HT1080 (cell line): ENCODE results near the gene SARDH. TPM values are rescaled to one million over a fixed set of nuclear protein-coding genes. Genes with fewer than 3 reads are reported as not detected.
"Not testable (repeated sequence)": the region's sequence is repeated elsewhere in the genome, so short reads cannot be mapped to it uniquely, and the experiment has no call there.

Experiments used
- DNase-seq: peaks from one replicate; pipeline ENCODE4 v3.0.0-alpha.2; 2015; ENCODE audit warnings: low read depth
- total RNA-seq: library from RNA; depleted of rRNA; stranded (reverse); fragments of >200 nt; shearing (Covaris generic); gene quantifications from 2 replicates; pipeline ENCODE4 v1.2.3, GENCODE V29; 2014

Gene SARDH
- total RNA-seq, 1 experiment from 2014 or later, result 0.05 TPM

DNA sequence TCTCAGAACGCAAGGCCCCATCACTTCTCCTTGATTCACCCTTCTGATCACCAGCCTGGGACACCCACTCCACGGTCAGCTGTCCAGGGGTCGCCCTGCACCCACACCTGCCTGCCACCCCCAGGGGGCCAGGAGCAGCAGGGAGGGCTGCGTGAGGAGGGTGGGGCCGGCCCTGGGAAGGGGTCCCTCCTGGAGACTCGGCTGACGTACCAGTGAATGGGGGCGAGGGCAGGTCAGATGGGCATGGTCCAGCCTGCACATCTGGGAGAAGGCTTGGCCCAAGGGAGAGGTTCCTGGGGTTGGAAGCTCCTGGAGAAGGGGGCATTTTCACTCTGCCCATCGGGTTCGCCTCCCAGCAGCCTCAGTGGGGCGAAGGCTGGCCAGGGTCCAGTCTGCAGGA is 21.8 kb upstream of the SARDH start:
- no peak for DNase-seq

DNA sequence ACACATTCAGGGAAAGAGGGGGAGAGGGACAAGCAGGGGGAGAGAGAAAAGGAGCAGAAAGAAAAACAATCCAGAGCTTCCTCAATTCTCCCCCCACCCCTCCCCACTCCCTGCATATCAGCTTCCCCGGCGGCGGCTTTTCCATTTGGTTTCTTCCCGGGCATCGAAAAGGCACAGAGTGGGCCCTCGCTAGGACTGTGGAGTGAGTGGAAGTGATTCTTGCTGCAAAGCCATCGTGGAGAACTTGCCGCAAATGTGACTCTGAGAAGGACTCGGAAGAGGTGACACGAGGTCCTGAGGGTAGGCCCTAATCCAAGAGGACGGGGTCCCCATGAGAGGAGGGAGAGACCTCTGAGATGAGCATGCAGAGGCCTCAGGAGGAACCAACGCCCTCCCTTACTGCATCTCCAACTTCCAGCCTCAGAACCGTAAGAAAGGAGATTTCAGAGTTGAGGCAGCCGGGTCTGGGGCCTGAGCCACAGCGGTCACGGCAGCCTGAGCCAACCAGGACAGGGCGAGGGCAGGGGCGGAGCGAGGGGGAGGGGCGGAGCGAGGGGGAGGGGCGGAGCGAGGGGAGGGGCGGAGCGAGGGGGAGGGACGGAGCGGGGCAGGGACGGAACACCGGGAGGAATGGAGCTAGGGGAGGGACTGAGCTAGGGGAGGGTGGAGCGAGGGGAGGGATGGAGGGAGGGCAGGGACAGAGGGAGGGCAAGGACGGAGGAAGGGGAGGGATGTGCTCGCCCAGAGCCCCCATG is 21.2 kb upstream of the SARDH start:
- no peak for DNase-seq

DNA sequence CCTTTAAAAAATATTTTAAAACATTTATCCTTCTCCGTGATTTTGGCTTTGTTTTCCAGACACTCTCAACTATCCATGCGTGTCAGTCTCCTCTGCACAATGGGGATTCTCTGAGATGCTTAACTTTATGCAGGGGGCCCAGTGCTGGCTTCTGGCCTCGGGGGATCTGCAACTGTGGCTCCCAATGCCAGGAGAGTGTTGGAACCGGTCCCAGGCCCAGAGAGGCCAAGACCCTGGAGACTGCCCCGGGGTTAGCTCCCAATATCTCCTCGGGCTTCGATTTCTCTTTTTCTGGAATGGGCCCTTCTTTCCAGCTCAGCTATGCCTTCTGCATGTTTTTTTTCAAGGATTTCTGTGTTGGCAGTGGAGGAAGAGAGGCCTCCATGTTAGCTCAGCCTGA is 20.1 kb upstream of the SARDH start:
- DNase-seq, result no peak

DNA sequence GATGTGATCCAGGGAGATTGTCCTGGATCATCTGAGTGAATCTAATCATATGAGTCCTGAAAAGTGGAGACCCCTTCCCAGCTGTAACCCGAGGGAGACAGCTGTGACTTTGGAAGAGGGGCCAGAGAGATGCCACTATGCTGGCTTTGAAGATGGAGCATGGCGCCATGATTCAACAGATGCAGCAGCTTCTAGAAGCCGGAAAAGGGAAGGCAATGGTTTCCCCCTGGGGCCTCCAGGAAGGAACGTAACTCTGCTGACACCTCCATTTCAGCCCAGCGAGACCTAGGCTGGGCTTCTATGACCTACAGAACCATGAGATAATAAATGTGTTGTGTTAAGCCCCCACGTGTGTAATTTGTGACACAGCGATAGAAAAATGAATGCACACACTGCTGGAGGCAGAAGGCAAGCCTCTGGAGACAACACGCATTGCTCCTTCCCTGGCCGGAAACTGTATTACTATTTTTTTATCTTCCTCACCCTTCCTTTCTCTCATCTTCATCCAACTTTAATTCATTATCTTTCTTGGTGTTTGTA is 16.6 kb upstream of the SARDH start:
- no peak for DNase-seq

DNA sequence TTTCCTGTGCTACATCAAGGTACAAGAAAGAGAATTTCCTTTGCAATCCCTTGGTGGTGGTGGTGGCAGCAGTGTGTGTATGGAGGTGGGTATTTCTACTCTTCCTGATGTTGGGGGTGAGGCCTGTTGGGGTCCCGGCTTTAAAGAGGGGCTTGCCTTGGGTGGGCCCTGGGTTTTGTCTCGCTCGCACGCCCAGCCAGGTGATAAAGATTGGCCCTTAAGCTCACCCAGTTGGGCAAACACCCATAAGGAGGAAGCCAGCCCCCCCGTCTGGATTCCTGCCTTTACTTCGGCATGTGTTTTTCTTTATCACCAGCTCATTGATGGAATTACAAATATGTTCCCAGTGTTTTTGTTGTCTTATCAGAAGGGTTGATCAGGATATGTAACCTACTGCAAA is 16.0 kb upstream of the SARDH start:
- DNase-seq, result no peak

DNA sequence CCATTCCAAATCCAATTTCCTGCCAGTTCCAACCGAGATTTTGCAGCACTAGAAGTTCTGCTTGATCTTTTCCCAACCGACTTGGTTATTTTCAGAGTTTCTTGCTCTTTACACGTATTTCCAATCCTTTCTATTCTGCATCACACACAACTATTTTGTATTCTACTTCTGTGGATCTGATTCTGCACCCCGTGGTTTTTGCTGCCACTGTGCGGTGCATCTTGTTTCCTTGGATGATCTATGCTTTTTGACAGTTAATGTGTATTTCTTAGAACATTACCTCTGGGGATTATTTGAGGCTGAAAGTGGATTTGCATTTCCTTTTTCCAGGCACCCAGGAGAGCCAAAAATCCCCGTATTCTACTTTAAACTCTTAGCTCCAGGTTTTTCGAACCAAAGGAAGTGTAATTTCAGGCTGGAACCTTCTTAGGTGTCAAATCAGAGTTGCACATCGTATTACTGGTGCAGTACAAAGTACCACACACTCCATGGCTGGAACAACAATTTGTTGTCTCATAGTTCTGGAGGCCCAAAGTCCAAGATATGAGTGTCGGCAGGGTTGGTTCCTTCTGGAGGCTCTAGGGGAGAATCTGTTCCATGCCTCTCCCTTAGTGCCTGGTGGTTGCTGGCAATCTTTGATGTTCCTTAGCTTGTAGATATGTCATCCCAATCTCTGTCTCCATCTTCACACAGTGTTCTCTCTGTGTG is 14.7 kb upstream of the SARDH start:
- DNase-seq, result no peak

DNA sequence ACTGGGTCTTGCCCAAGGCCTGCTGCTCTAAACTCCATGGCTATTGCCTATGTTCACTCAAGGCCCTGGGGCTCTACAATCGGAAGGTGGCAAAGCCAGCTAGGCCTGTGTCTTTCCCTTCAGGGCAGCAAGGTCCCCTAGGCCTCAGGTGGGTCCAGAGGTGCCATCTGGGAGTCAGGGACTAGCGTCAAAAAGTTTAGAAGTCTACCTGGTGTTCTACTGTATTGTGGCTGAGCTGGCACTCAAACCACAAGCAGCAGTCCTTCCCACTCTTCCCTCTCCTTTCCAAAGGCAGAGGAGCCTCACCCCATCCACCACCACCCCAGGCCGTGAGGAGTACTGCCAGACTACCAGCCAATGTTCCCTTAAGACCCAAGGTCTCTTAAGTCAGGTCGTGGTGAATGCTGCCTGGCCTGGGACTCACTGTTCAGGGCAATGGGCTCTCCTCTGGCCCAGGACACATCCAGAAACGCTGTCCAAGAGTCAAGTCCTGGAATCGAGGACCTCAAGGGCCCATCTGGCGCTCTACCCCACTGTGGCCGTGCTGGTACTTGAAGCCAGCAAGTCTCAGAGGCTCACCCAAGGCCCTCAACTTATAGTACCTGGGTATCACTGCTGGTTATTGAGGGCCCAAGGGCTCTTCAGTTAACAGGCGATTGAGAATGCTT is 13.0 kb upstream of the SARDH start:
- DNase-seq, result no peak

DNA sequence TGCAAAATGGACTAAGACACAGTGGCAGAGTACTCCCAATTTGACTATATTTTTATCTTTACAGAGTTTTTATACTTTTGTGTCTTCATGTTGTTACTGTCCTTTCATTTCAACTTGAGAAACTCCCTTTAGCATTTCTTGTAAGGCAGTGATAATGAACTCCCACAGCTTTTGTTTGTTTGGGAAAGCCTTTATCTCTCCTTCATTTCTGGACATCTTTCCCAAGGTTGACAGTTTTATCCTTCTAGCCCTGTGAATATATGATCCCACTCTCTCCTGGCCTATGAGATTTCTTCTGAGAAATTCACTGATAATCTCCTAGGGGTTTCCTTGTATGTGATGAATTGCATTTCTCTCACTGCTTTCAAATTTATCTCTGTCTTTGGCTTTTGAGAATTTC is 9.2 kb upstream of the SARDH start:
- DNase-seq, result no peak

DNA sequence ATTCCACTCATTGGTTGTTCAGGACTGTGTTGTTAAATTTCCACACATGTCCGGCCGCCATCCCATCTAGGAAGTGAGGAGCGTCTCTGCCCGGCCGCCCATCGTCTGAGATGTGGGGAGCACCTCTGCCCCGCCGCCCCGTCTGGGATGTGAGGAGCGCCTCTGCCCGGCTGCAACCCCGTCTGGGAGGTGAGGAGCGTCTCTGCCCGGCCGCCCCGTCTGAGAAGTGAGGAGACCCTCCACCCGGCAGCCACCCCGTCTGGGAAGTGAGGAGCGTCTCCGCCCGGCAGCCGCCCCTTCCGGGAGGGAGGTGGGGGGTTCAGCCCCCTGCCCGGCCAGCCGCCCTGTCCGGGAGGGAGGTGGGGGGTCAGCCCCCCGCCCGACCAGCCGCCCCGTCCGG is 6.4 kb upstream of the SARDH start:
- not testable (repeated sequence) for DNase-seq

DNA sequence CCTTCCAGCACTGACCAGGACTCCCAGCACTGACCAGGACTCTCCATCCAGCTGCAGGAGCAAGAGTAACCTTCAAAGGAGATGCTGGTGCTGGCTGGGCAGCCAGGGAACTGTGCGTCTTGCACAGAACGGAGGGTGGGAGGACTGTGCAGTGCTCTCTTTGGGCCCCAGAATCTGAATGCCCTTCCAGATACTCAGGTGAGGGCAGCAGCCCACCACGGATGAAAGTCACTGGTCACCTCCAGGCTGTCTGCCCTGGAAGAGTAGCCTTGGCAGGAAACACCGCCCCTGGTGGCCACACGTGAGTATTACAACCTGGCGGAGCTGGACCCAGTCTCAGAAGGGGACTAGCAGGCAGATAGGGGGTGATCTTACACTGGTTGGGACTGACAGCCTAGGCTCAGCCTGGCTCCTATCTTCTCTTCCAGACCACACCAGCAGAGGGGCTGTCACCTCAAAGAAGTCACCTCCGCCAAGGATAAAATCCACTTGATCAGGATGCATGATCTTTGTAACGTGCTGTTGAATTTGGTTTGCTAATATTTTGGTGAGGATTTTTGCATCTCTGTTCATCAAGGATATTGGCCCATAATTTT is 4.8 kb upstream of the SARDH start:
- DNase-seq, result peak; percentile 72

DNA sequence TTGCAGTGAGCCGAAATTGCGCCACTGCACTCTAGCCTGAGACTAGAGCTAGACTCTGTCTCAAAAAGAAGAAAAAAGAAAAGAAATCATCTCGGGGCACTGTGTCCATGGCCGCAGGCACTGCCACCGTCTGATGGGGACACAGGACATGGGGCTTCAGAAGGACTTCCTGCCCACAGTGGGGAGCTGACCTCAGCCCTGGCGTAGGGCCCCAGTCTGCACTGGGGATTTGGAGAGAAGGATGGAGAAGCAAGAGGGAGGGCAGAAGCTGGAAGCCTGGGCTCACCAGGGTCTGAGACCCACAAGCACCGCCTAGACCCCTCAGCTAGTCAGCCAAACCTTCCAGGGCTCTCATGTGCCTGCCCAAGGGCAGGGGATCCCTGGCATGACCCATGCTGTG is 4.1 kb upstream of the SARDH start:
- DNase-seq, result no peak

DNA sequence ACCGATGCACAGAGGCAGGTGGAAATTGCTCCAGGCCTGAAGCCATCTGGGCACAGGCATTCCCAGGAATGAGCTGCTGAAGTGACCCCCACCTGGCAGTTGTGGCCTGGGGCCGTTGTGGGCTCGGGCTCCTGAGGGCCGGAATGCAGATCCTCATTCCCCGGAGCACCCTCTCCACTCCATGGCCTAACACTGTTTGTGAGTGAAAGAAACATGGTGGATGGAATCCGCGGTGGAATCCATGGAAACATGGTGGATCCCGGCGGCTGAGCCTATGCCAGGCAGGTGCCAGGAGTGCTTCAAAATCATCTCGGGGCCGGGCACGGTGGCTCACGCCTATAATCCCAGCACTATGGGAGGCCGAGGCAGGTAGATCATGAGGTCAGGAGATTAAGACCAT is 3.6 kb upstream of the SARDH start:
- DNase-seq, result no peak

DNA sequence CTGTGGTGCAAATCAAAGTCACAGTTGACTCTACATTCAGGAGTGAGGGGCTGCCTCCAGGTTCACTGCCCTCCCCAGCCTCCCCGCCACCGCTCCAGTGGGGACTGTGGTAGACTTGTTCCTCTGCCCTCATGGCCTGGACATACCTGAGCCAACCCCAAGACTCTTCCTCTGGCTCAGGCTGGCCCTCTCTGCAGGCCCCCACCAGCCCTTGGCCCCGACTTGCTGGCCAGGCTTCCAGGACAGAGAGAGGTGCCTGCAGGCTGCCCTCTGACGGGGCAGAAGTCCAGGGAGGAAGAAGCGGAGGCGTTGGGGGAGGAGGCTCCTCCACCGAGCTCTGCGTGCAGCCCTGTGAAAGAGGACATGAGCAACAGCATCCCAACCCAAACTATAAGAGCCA is 2.8 kb upstream of the SARDH start:
- DNase-seq, result no peak

DNA sequence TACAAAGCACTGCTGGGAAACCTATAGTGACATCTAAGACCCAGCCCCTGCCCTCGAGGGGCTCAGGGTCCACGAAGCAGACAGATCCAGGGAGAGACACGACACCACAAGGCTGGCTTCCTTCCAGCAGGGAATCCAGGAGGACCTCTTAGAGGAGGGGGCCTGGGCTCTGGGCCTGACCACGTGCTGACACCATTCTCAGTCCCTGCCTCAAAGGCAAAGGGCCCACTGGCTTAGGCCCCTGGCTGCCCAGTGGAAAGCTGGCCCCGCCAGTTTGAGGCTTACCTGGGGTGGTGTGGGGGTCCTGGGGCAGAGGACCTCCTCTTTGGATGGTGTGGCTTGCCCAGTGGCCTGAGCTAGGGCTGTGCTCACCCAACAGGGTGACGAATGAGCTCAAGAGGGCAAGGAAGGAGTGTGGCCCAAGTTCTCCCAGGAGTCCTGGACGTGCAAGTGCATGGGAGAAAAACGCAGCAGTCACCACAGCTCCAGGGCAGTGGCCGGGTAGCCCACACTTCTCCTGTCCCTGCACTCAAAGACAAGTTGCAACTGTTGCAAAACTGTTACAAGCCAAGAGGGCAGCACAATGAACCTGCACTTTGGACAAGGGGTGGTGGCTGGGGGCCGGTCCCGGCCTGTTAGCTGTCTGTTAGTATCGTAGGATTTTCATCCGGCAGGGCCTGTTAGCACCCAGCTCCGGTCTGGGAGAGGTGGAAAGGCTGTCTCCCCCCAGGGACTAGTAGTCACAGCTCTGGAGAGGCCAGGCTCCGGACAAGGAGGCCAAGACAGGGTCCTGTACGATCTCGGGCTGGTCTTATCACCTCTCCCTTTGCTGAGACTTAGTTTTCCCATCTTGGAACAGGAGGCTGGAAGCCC is 1.5 kb upstream of the SARDH start:
- no peak for DNase-seq

DNA sequence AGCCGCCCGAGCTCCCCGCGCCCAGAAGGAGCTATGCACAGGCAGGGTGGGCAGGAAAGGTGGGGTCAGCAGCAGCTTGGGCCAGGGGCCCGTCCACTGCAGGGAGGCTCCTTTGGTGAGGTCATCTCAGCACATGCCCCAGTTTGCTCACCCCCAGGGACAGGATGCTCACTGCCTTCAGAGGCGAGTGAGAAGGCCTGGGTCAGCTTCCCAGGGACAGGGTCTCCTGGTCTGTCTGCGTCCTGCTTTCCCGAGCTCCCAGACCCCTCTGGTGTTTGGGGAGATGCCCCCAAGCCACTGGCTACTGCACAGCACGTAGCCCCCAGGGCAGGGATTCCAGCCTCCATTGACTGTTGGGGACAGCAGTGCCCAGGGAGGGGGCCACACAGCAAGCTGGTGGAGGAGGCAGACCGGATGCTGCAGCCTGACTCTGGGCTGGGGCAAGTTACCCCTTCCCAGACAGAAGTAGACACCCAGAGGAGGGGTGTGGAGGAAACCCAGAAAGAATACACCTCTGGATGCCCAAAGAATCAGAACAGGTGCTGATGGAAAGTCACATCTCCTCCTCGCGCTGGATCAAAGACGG is 581 bp upstream of the SARDH start:
- DNase-seq, result no peak

DNA sequence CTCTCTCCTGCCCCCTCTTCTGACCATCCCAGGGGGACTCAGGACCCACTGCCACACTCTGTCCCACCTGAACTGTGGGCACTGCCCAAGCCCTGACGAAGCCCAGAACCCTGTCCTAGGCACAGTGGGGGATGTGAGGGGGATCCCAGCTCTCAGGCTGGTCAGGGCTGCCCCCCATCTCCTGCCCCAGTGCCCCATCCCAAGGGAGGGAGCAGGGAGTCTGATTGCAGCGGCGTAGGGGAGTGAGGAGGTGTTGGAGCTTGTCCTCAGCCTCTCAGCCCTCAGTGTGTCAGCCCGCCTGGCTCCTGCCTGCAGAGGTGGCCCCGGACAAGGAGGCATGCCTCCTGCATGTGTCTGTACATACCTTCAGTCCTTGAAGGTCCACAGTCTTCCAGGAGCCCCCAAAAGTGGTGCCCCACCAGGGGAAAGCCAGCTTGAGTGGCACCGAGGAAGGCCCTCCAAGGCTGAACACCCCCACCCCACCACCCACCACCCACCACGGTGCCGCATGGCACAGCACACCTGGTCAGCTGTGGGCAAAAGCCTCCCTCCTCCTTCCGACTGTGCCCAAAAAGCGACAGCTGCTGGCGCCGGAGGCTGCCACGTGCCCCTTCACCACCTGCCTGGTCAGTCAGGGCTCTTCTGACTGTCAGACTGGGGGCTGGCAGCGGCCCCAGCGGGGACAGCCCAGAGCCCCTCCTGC is 930 bp downstream of the SARDH start:
- DNase-seq, result no peak

DNA sequence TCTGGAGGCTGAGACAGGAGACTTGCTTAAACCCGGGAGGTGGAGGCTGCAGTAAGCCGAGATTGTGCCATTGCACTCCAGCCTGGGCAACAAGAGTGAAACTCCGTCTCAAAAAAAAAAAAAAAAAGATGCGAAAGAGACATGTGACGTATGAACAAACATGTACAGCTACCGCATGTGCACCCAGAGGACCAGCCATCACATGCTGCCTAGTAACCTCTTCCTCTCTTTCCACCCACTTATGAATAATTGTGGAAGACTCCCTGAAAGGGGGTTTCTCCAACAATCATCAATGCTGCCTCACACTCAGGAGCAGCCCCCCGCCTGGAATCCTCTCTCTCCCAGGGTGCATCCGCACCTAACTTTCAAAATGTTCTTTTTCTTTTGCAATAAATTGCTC is 2.2 kb downstream of the SARDH start:
- DNase-seq, result no peak

DNA sequence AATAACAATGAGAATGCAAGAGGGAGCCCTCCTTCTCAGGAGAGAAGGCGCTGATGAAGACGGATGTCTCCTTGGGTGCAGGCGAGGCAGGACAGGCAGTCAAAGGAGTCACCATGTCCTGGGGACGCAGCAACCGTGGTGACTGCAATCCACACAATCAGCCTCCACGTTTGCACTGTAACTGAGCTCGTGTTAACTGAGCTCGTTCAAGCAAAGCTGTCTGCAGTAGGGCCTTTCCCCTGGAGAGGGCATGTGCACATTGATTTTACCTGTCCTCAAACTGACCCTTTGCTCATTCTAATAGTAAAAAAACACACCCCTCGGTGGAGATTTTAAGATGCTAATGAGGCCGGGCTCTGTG is 2.8 kb downstream of the SARDH start:
- DNase-seq, result no peak

DNA sequence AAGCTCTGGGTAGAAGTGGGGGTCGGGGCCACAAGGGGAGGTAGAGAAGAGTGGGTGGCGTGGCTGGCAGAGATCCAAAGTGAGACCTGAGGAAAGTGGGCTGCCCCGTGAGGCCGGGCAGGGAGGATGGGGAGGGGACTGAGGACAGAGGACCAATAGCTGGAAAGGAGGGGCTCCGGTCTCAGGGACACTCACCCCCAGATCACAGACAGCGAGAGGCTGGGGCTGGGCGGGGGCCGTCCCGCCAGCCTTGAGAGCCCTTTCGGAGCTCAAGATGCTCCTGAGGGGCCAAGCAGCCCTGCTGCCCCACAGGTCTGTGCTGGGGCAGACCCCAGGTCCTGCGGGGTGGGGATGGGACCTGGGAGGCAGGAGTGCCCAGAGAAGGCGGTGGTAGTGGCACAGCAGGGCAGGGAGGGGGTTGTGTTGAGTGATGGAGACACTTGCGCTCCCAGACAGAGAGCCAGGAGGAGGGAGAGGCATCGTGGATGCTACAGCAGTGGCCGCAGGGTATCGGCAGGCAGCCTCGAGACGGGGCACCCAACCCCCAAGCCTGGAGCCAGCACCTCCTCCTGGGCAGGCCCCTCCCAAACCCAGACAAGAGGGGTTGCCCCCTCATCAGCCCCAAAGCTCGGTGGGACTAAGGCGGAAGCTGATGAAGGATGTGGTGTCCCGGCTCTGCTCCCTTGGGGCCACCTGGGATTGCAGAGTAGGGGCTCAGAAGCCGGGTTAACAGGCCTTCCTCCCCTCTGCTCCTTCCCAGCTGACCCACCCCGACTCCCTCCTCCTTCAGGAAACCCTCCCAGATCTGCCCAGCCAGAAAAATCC is 3.4 kb downstream of the SARDH start:
- DNase-seq, result no peak
